Myometrial cell (primary cell): Measurements from ENCODE around the gene SAFB2. TPM values are rescaled to one million over a fixed set of nuclear protein-coding genes. Genes with fewer than 3 reads are reported as not detected.

Source experiments
- total RNA-seq: library from RNA; depleted of rRNA; stranded (reverse); fragments of >200 nt; gene quantifications from 2 replicates; pipeline ENCODE4 v1.2.3, GENCODE V29; 2015

SAFB2 gene
- total RNA-seq: 7.5 and 8.9 TPM in 2 replicates

DNA sequence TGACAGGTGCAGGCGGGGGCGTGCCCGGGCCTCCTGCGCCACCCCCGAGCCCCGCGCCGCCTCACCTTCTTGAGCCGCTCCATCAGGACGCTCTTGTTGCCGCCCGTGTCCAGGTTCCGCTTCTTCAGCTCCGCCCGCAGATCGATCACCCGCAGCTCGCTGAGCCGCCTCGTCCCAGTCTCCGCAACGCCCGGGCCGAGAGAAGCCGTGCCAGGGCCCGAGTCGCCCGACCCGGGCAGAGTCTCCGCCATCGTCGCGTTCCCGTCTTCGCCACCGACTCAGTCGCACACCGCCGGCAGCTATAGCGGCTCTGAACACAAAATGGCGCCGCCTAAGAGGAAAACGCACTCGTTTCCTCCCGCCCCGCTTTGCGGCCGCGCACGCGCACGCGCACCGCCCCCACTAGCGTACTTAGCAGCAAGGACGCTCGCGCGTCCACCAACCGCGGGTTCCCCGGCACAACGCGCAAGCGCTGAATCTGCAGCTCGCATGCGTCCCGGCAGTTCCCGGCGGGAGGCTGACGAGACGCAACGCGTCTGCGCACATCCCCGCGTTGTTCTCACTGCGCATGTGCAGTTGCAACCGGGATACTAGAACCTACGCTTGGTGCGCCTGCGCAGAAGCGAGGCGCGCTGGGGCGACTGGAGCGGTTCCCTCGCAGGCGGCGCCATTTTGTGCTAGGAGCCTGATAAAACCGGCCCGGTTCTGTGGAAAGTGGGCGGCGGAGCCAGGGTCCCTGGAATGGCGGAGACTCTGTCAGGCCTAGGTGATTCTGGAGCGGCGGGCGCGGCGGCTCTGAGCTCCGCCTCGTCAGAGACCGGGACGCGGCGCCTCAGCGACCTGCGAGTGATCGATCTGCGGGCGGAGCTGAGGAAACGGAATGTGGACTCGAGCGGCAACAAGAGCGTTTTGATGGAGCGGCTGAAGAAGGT is at the start of gene SAFB2, which contains the start of gene SAFB:
TSS of gene SAFB2 (minus strand) at position 312 of the 932 bp plus-strand sequence. CDS start at position 251, 61 bp downstream.
TSS of gene SAFB (plus strand) at position 619 of the 932 bp plus-strand sequence. CDS start at position 742, 123 bp downstream.

GRCh38 chr19:5567360-5567969 is 55.1 kb downstream of the SAFB2 start, which contains the start of gene TINCR:
Gene TINCR (minus strand): TSS chr19:5567953.

Other genes with a start within 250 kb of the SAFB2 start
- not detected in 2 replicates for gene ZNRF4, start 167.4 kb downstream of the SAFB2 start, total RNA-seq
- gene TINCR, start 54.8 kb downstream of the SAFB2 start, total RNA-seq: 0.18 TPM in 1 of 2 replicates, not detected in the other
- gene SAFB, start 307 bp upstream of the SAFB2 start, total RNA-seq: 21.8 and 29.1 TPM in 2 replicates
- gene MICOS13, start 57.7 kb upstream of the SAFB2 start, total RNA-seq: 48.7 and 82.5 TPM in 2 replicates
- 8.9 TPM in 2 replicates for gene HSD11B1L, start 58.3 kb upstream of the SAFB2 start, total RNA-seq
- 1,066 and 1,245 TPM in 2 replicates for gene RPL36, start 67.5 kb upstream of the SAFB2 start, total RNA-seq
- 95.3 and 148 TPM in 2 replicates for gene LONP1, start 97.4 kb upstream of the SAFB2 start, total RNA-seq
- not detected in 2 replicates for gene CATSPERD, start 97.9 kb upstream of the SAFB2 start, total RNA-seq
- gene PRR22, start 162.0 kb upstream of the SAFB2 start, total RNA-seq: not detected in 2 replicates
- 23.1 and 31.7 TPM in 2 replicates for gene DUS3L, start 168.4 kb upstream of the SAFB2 start, total RNA-seq
- 0.86 TPM in 1 of 2 replicates, not detected in the other for gene NRTN, start 182.3 kb upstream of the SAFB2 start, total RNA-seq
- not detected in 2 replicates for gene FUT6, start 216.9 kb upstream of the SAFB2 start, total RNA-seq
- gene FUT3, start 228.7 kb upstream of the SAFB2 start, total RNA-seq: not detected in 2 replicates
- gene FUT5, start 247.8 kb upstream of the SAFB2 start, total RNA-seq: not detected in 2 replicates